ENCODE results near the gene TH. TPM values are rescaled to one million over a fixed set of nuclear protein-coding genes. Genes with fewer than 3 reads are reported as not detected.

Gene TH
- total and polyA plus RNA-seq, 2 experiments from 2014 or later: 0.34 TPM; not detected in 1

GRCh38 chr11:2118677-2119076 is 52.9 kb downstream of the TH start:
- H3K27me3 ChIP-seq (ENCODE audit: insufficient read depth): no peaks in the 10 kb centered on the region
- no peaks in the 10 kb centered on the region for H4K20me1 ChIP-seq (replicated peaks; ENCODE audit: insufficient read depth)
- H3K4me2 ChIP-seq: no peak overlapping the region
- TF ChIP-seq ETS1 (IDR thresholded peaks at IDR 0.05) (no peak), CTCF (conservative IDR thresholded peaks at IDR 0.05; ENCODE audit: low read depth in 2 of 2) (no peak), STAT1 (IDR thresholded peaks at IDR 0.05; ENCODE audit: unreplicated experiment) (no peak), ZNF462 (CRISPR knock-in tag; IDR thresholded peaks at IDR 0.05) (no peak), NANOG (IDR thresholded peaks at IDR 0.05; ENCODE audit: borderline replicate concordance) (no peak), ZNF331 (CRISPR knock-in tag; IDR thresholded peaks at IDR 0.05; ENCODE audit: low read depth) (no peak), JUNB (IDR thresholded peaks at IDR 0.05; ENCODE audit: unreplicated experiment) (no peak), ZNF114 (CRISPR knock-in tag; IDR thresholded peaks at IDR 0.05) (no peak), EZH2 (IDR thresholded peaks at IDR 0.05; ENCODE audit: low read depth, unreplicated experiment) (no peak), EZH2phosphoT487 (IDR thresholded peaks at IDR 0.05; ENCODE audit: unreplicated experiment) (no peak)
- H3K27ac ChIP-seq (ENCODE audit: low read depth): no peak overlapping the region
- Mint-ChIP-seq H3K27me3 (ENCODE audit: insufficient read depth, low read depth, poor library complexity) (peaks cover 12% of the 10 kb centered on the region), H3K9me3 (peaks cover 22% of the 10 kb centered on the region), H3K36me3 (ENCODE audit: low read depth) (peaks cover 11% of the 10 kb centered on the region), H3K27ac (no peak overlapping the region), H3K4me1 (peaks cover 4% of the 10 kb centered on the region; the same call in 1 of the 3 replicates), H3K4me3 (no peak overlapping the region)
- no peaks in the 10 kb centered on the region; the same call in 1 of the 2 replicates for H3K4me1 ChIP-seq (ENCODE audit: insufficient read depth)
- no peaks in the 10 kb centered on the region for H3K9me2 ChIP-seq (ENCODE audit: insufficient read depth)
- H3F3A ChIP-seq (replicated peaks; ENCODE audit: low read depth): no peaks in the 10 kb centered on the region
- ATAC-seq: no peak
- DNase-seq (ENCODE audit: low spot score): no peak
- H2AFZ ChIP-seq: no peak overlapping the region
- no peaks in the 10 kb centered on the region for H3K36me3 ChIP-seq (ENCODE audit: insufficient read depth)
- H3K79me2 ChIP-seq (replicated peaks; ENCODE audit: insufficient read depth): no peaks in the 10 kb centered on the region
- H3K4me3 ChIP-seq: no peak overlapping the region

Data from GM23338 (cell line).